Osteocyte (in vitro differentiated cells): Measurements from ENCODE around the gene ADAMTS13. TPM values are rescaled to one million over a fixed set of nuclear protein-coding genes. Genes with fewer than 3 reads are reported as not detected.

ENCODE experiments used
- DNase-seq: peaks from one replicate; pipeline ENCODE4 v3.0.0; 2021; ENCODE audit warnings: mixed read lengths; ENCODE audit not compliant: unreplicated experiment; ENCODE audit errors: extremely low spot score
- H3K27ac Mint-ChIP-seq: one replicate; pipeline ENCODE4 v1.8.0; 2021; ENCODE audit warnings: mild to moderate bottlenecking, mixed read lengths; ENCODE audit not compliant: unreplicated experiment
- H3K27me3 Mint-ChIP-seq: one replicate; pipeline ENCODE4 v1.8.0; 2021; ENCODE audit warnings: mixed read lengths; ENCODE audit not compliant: unreplicated experiment
- H3K36me3 Mint-ChIP-seq: one replicate; pipeline ENCODE4 v1.8.0; 2021; ENCODE audit warnings: mixed read lengths; ENCODE audit not compliant: unreplicated experiment
- H3K4me1 Mint-ChIP-seq: one replicate; pipeline ENCODE4 v1.8.0; 2021; ENCODE audit warnings: mixed read lengths; ENCODE audit not compliant: unreplicated experiment
- H3K4me3 Mint-ChIP-seq: one replicate; pipeline ENCODE4 v1.8.0; 2021; ENCODE audit warnings: mild to moderate bottlenecking, moderate library complexity, mixed read lengths; ENCODE audit not compliant: unreplicated experiment
- H3K9me3 Mint-ChIP-seq: one replicate; pipeline ENCODE4 v1.8.0; 2021; ENCODE audit warnings: mixed read lengths; ENCODE audit not compliant: unreplicated experiment
- CTCF ChIP-seq: fragments of 200-600 bp; sonication (generic); IDR thresholded peaks from 2 replicates; pipeline ENCODE4 v1.5.0; 2021; ENCODE audit warnings: antibody characterized with exemption, mild to moderate bottlenecking, moderate library complexity
- total RNA-seq: library from RNA; stranded (reverse); gene quantifications from 2 replicates; pipeline ENCODE4 v1.2.1, GENCODE V29; 2021

Gene ADAMTS13
- total RNA-seq, 1 donor from 2014 or later, result 8.8 TPM

- Mint-ChIP-seq H3K27ac (no peak overlapping the region), H3K9me3 (no peaks in the 10 kb centered on the region), H3K4me1 (peaks cover 3% of the 10 kb centered on the region), H3K27me3 (peaks cover 15% of the 10 kb centered on the region), H3K36me3 (peaks cover 5% of the 10 kb centered on the region), H3K4me3 (no peak overlapping the region)
- no peak for TF ChIP-seq CTCF
- DNase-seq, result no peak
These were observed 8.1 kb downstream of the ADAMTS13 start for GRCh38 chr9:133430244-133430643.

GRCh38 chr9:133433351-133433843 lies 11.2 kb downstream of the ADAMTS13 start:
- TF ChIP-seq CTCF, result no peak
- no peaks in the 10 kb centered on the region for H3K4me1 Mint-ChIP-seq
- H3K9me3 Mint-ChIP-seq, result no peaks in the 10 kb centered on the region
- DNase-seq, result no peak
- no peaks in the 10 kb centered on the region for H3K36me3 Mint-ChIP-seq
- no peaks in the 10 kb centered on the region for H3K27me3 Mint-ChIP-seq
- no peak overlapping the region for H3K4me3 Mint-ChIP-seq
- no peak overlapping the region for H3K27ac Mint-ChIP-seq

- Mint-ChIP-seq H3K9me3 (no peaks in the 10 kb centered on the region), H3K4me3 (no peak overlapping the region), H3K4me1 (no peaks in the 10 kb centered on the region), H3K27ac (no peak overlapping the region), H3K27me3 (no peaks in the 10 kb centered on the region), H3K36me3 (no peaks in the 10 kb centered on the region)
- DNase-seq, result no peak
- no peak for TF ChIP-seq CTCF
These were observed 14.5 kb downstream of the ADAMTS13 start for GRCh38 chr9:133436681-133437080.

GRCh38 chr9:133437753-133438531 lies 15.8 kb downstream of the ADAMTS13 start:
- no peak for TF ChIP-seq CTCF
- H3K4me3 Mint-ChIP-seq, result no peak overlapping the region
- H3K27ac Mint-ChIP-seq, result no peak overlapping the region
- H3K9me3 Mint-ChIP-seq, result no peaks in the 10 kb centered on the region
- no peaks in the 10 kb centered on the region for H3K4me1 Mint-ChIP-seq
- no peaks in the 10 kb centered on the region for H3K27me3 Mint-ChIP-seq
- H3K36me3 Mint-ChIP-seq, result no peaks in the 10 kb centered on the region
- no peak for DNase-seq

- H3K4me1 Mint-ChIP-seq, result no peaks in the 10 kb centered on the region
- H3K9me3 Mint-ChIP-seq, result no peaks in the 10 kb centered on the region
- DNase-seq, result no peak
These were observed 17.2 kb downstream of the ADAMTS13 start for GRCh38 chr9:133439337-133439736.

More at GRCh38 chr9:133439337-133439736, 17.2 kb downstream of the ADAMTS13 start:
- TF ChIP-seq CTCF, result no peak
- no peak overlapping the region for H3K4me3 Mint-ChIP-seq
- H3K36me3 Mint-ChIP-seq, result no peaks in the 10 kb centered on the region
- no peak overlapping the region for H3K27ac Mint-ChIP-seq
- no peaks in the 10 kb centered on the region for H3K27me3 Mint-ChIP-seq
